Right lobe of liver (tissue), 6 donors: ENCODE results near the gene LYST. TPM values are rescaled to one million over a fixed set of nuclear protein-coding genes. Genes with fewer than 3 reads are reported as not detected.
"Not testable (repeated sequence)": the region's sequence is repeated elsewhere in the genome, so short reads cannot be mapped to it uniquely, and the experiment has no call there.

Experiments
- ATAC-seq, 4 donors: fragments of 200-7000 bp; cut with Tn5 transposase; one replicate each; pipeline ENCODE4 v1.9.1; 2020; ENCODE audit warnings: mild to moderate bottlenecking in 4 of 4, moderate library complexity in 4 of 4
- DNase-seq, 3 donors: peaks; one replicate each; pipeline ENCODE4 v3.0.0-alpha.2; 2020
- H3K27ac ChIP-seq, 3 donors: fragments of 200-600 bp; one replicate each; pipeline ENCODE4 v1.8.0; 2022
- H3K27me3 ChIP-seq, 2 donors: fragments of 200-600 bp; one replicate each; pipeline ENCODE4 v1.8.0; 2022
- H3K36me3 ChIP-seq, 4 donors: fragments of 200-600 bp; sonication (generic) in 1 of 4; one replicate each; pipeline versions ENCODE4 v1.5.1 to v1.8.0; 2017 to 2022; ENCODE audit warnings: control low read depth in 1 of 4
- H3K4me1 ChIP-seq, 4 donors: fragments of 200-600 bp; sonication (generic) in 1 of 4; one replicate each; pipeline versions ENCODE4 v1.5.1 to v1.8.0; 2017 to 2022; ENCODE audit warnings: control low read depth in 1 of 4
- H3K4me3 ChIP-seq, 3 donors: fragments of 200-600 bp; one replicate each; pipeline ENCODE4 v1.8.0; 2022
- H3K9me3 ChIP-seq, 4 donors: fragments of 200-600 bp; sonication (generic) in 1 of 4; one replicate each; pipeline versions ENCODE4 v1.5.1 to v1.8.0; 2017 to 2022; ENCODE audit warnings: control low read depth in 1 of 4
- CTCF ChIP-seq, 4 donors: fragments of 200-600 bp in 3 of 4; fragments of 450-650 bp in 1 of 4; IDR thresholded peaks; one replicate each; pipeline versions ENCODE4 v1.5.1 to v1.8.0; 2016 to 2022; ENCODE audit warnings: antibody characterized with exemption in 4 of 4, mild to moderate bottlenecking in 2 of 4
- POLR2A ChIP-seq: fragments of 450-650 bp; IDR thresholded peaks from one replicate; pipeline ENCODE4 v1.6.1; 2017; ENCODE audit warnings: antibody characterized with exemption, mild to moderate bottlenecking
- WGBS: methylation state at CpG from one replicate; pipeline ENCODE4 v1.1.6; 2018; ENCODE audit warnings: low coverage, low lambda C conversion rate; ENCODE audit not compliant: insufficient coverage; ENCODE audit errors: missing lambda C conversion rate; 5-methylcytosine and 5-hydroxymethylcytosine counted together
- intact Hi-C, 2 donors: fragments of 100-400 bp; cut with DNase I; formaldehyde crosslinking; loops; one replicate each; pipeline versions ENCODE4 v1.11.2 to v1.14.1; 2022
- total RNA-seq, 6 experiments: library from RNA; depleted of rRNA in 2 of 6; stranded (reverse); fragments of >200 nt in 2 of 6; fragmentation: NEBNext Ultra II Directional in 3 of 6; extraction: Animal tissue kit (Norgen Biotek cat#: 25700) in 3 of 6; gene quantifications; one replicate each; pipeline versions ENCODE4 v1.1.0 to v1.2.4, GENCODE V29; 2016 to 2023
- donor health status: DM: no; HTN: yes; CAD: no.
- donor health status: DM: no; HTN: no; CAD: no.
- donor health status: DM: no; HTN: no; CAD: no.
- donor health status: DM: no; HTN: yes; CAD: no.
- donor health status: DM: no; HTN: yes; CAD: no.

LYST gene
- total RNA-seq, 6 experiments from 2014 or later, result 9.0 to 16.6 (median 12.5) TPM

DNA sequence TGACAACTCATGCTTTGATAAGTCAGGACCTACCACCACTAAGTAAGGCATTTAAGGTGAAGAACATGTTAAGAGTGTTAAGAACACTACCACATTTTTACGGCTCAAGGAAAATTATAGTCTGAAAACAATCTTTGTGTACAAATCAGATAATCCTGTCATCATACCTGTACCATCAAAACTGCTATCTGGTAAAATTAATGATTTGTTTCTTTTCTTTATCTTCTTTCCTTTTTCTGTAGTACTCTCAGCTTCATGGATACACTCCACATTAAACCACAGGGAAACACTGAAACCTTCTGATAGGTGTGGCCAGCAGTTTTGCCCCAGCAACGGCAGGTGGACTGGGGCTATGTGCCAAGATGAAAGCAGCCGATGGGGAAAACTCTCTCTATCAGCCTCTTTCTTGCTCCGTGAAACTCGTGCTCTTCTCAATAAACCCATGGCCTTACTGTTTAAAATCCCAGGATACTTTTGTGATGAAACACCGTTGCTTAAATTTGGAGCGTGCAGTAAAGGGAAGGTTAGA, 75.1 kb downstream of the LYST start:
- Histone ChIP-seq H3K4me3 (no peak overlapping the region), H3K4me1 (no peaks in the 10 kb centered on the region), H3K9me3 (no peaks in the 10 kb centered on the region), H3K36me3 (peaks cover 0 to 17% (median 1%) of the 10 kb centered on the region in 4 donors), H3K27me3 (no peaks in the 10 kb centered on the region), H3K27ac (no peak overlapping the region)
- no peak for TF ChIP-seq POLR2A
- TF ChIP-seq CTCF (IDR thresholded peaks at IDR 0.05), result no peak
- intact Hi-C loops, result no loop called here
- DNase-seq (no peak), ATAC-seq (no peak)
- WGBS, result 88% methylated on average over 7 of the region's 7 CpGs

DNA sequence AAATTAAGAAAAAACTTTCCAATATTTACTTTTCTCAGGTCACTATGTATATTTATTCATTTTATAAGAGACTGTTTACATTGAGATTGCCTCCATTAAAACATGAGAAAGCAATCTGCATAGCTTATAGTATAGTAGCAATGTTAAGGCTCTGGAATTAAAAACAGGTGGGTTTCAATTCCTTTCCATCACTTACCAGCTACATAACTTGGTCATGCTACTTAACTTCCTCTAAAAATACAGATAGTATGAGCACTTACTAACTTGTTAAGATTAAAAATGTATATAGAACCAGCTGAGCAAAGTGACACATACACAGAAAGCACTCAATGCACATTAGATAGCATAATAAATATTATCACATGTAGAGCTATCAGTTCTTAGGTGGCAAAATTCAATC, 76.6 kb downstream of the LYST start:
- Histone ChIP-seq H3K4me1 (no peaks in the 10 kb centered on the region), H3K4me3 (no peak overlapping the region), H3K27me3 (no peaks in the 10 kb centered on the region), H3K36me3 (peaks cover 0 to 17% (median 1%) of the 10 kb centered on the region in 4 donors), H3K27ac (no peak overlapping the region), H3K9me3 (no peaks in the 10 kb centered on the region)
- DNase-seq (no peak), ATAC-seq (no peak)
- TF ChIP-seq POLR2A, result no peak
- TF ChIP-seq CTCF (IDR thresholded peaks at IDR 0.05), result no peak
- intact Hi-C loops, result no loop called here

DNA sequence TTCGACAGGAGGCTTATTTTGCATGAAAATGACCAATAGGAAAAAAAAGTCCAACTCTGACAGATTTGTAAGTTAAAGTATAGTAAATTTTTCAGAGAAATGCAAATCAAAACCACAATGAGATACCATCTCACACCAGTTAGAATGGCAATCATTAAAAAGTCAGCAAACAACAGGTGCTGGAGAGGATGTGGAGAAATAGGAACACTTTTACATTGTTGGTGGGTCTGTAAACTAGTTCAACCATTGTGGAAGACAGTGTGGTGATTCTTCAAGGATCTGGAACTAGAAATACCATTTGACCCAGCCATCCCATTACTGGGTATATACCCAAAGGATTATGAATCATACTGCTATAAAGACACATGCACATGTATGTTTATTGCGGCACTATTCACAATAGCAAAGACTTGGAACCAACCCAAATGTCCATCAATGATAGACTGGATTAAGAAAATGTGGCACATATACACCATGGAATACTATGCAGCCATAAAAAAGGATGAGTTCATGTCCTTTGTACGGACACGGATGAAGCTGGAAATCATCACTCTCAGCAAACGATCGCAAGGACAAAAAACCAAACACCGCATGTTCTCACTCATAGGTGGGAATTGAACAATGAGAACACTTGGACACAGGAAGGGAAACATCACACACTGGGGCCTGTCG, 80.3 kb downstream of the LYST start:
- H3K4me3 ChIP-seq, H3K9me3 ChIP-seq, DNase-seq, ATAC-seq, H3K4me1 ChIP-seq, H3K27me3 ChIP-seq, intact Hi-C loops, H3K36me3 ChIP-seq, H3K27ac ChIP-seq: not testable (repeated sequence)
- 79% methylated on average over 6 of the region's 8 CpGs for WGBS

GRCh38 chr1:235784950-235785349, 81.8 kb downstream of the LYST start:
- Histone ChIP-seq H3K27me3 (no peaks in the 10 kb centered on the region), H3K27ac (no peak overlapping the region), H3K4me1 (no peaks in the 10 kb centered on the region), H3K36me3 (peaks cover 0 to 3% (median 0%) of the 10 kb centered on the region in 4 donors), H3K9me3 (no peaks in the 10 kb centered on the region), H3K4me3 (no peak overlapping the region)
- TF ChIP-seq POLR2A (no peak), CTCF (IDR thresholded peaks at IDR 0.05) (no peak)
- 88% methylated on average over 2 of the region's 2 CpGs for WGBS
- no peak for DNase-seq
- no peak for ATAC-seq
- intact Hi-C loops, result no loop called here

DNA sequence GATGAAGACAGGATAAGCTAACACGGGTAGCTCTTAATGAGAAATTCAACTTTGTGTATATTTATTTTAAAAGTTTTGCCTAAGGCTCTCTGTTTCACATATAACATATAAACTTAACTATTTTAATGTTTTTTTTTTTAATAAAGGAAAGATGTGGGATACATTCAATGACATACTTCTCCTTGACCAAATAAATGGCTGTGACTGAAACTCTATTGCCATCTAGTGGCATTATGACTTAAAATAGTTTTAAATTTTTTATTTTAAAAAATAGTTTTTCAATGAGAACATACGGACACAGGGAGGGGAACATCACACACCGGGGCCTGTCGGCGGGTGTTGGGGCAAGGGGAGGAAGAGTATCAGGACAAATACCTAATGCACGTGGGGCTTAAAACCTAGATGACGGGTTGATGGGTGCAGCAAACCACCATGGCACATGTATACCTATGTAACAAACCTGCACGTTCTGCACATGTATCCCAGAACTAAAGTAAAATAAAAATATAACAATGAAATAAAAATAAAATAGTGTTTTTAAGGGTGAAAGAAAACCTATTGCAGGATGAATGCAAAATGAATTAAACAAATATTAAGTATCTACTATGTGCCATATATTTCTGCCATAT, 83.4 kb downstream of the LYST start:
- 26% methylated on average over 8 of the region's 8 CpGs for WGBS
- no peaks in the 10 kb centered on the region for H3K4me1 ChIP-seq
- H3K27me3 ChIP-seq, result no peaks in the 10 kb centered on the region
- no peaks in the 10 kb centered on the region for H3K9me3 ChIP-seq
- no peak for TF ChIP-seq POLR2A
- peak; percentile 24 to 56 (median 52) for TF ChIP-seq CTCF (IDR thresholded peaks at IDR 0.05)
- H3K27ac ChIP-seq, result no peak overlapping the region
- H3K4me3 ChIP-seq, result no peak overlapping the region
- intact Hi-C loops, result no loop called here
- no peaks in the 10 kb centered on the region for H3K36me3 ChIP-seq
- DNase-seq (no peak), ATAC-seq (peak in 3 of 4 donors; percentile 47 to 53 (median 47))
